GM21515 (cell line): ENCODE data around the gene AMACR.

ENCODE experiments used
- ATAC-seq: cut with Tn5 transposase; IDR thresholded peaks from one replicate; pipeline ENCODE4 v1.9.1; 2021; ENCODE audit not compliant: unreplicated experiment

AMACR gene

GRCh38 chr5:34007621-34008600 is at the start of gene AMACR:
TSS of gene AMACR (minus strand) at chr5:34008050. CDS start at chr5:34008019, 31 bp downstream.
- ATAC-seq, result peak; percentile 95

GRCh38 chr5:34057569-34057968 is 49.7 kb upstream of the AMACR start:
- no peak for ATAC-seq

DNA sequence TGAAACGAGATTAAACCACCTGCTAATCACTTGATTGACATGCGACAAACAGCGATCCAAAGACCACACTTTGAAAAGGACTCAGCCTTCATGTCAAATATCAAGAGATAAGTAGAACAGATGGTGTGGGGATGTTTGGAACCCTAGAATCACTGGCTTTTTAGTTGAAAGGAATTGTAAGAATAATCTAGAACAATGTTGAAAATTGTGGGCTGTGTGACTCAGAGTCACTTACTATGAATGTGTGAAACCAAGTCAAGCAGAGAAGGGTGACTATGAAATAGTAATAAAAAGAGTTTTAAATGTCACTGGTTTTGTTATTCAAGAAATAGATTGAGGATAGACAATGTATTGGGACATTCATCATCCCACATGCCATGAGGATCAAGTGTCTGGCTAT is 49.3 kb upstream of the AMACR start:
- no peak for ATAC-seq

DNA sequence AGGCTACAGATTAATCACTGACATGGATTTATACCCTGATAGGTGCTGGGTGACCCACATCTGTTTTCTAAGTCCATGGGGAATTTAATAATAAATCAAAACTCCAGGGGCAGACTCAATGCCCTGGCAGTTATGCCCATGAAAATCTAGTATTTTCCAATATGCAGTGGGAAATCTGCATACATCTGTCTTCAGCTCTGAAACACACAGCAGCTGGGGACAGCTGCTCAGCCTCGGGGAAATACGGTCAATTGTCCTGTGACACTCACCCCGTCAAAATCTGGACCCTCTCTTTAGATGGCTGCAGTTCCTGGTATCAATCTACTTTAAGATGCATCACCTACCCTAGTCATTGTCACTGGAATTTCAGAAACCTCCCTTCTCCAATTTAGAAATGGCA is 47.8 kb upstream of the AMACR start:
- ATAC-seq, result no peak

DNA sequence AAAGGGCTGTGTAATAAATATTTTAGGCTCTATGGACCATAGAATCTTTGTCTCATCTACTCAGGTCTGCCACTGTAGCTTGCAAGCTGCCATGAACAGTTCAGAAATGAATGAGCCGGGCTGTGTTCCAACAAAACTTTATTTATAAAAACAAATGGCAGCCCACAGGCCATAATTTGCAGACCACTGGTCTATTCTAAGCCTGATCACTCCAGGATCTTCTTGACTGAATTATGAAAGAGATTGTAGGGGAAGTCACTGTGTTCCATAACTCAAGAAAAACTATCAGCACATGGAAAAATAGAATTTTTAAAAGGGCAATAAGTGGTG is 46.5 kb upstream of the AMACR start:
- no peak for ATAC-seq

- no peak for ATAC-seq
Observed at GRCh38 chr5:34053571-34054399, 45.9 kb upstream of the AMACR start.

DNA sequence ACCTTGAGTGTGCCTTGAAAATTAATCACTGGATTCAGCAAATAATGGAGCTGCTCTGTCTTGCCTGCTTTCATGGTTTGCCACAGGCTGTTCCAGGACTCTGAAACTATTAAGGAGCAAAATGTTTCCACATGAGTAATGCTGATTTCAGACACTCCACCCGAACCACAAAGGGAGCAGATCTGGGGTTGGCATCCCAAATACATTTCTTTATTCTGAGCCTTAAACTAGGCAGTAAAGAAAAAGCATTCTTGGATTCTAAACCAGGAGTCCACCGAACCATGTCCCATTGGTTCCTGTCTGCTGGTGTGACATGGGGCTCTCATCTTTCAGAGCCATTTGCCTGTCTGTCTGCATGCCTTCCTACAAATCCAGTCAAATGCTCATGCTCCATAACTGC is 45.3 kb upstream of the AMACR start:
- no peak for ATAC-seq

DNA sequence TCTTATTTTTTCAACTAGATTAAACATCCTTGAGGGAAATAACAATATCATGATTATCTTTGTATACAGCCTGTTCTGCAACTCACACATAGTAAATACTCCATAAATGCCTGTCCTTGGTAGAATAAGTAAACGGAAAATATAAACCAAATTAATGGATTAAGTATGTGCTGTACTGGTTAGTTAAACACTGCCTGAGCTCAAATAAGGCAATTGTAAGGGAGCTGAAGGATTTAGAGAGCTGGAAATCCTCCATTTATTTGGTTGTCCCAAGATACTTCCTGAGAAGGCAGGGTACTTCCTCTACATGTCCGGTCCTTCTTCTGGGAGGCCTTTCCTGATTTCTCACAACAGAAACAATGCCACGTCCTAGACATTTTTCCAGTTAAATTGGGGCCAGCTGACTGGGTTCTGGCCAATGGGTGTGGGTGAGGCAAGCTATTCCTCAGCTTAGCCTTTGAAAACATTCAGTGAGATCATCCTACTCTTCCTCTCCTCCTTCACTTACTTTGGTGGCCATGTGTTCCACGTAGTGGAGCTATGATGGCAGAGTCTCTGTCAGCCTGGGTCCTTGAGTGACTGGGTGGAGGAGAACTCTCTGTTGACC is 43.6 kb upstream of the AMACR start:
- no peak for ATAC-seq

DNA sequence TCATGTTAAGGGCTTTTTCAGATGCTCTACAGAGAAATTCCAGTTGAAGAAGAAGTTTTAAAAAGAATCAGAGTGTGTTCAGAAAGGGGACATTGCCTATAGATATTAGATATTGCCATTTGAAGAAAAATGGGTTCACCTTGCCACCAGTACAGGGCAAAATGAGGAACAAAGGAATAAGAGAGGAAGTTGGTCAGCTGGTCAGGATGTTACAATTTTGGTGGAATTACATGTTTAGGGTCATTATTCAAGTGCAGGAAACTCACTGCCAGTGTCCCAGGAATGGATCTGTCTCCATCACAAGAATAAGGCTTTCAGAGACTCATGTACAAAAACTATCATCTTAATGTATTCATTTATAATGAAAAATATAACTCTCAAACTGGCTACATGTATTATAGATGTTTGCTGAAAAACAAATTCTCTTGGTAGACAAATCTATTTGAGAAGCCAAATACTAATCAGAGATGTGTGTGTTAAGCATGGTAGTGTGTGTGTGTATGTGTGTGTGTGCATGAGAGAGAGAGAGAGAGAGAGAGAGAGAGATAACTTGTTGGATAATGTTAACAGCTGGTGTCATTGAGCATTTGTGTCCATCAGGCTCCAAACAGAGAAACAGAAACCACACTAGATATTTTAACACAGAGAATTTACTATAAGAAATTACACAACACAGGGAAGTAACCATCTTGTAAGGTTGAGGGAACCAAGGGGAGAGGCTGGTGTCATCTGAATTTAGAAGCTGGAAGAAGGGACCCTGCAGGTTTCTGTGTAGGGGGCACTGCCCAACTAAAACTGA is 40.1 kb upstream of the AMACR start:
- no peak for ATAC-seq

GRCh38 chr5:34047143-34047542 is 39.3 kb upstream of the AMACR start:
- no peak for ATAC-seq

GRCh38 chr5:34045996-34046395 is 38.1 kb upstream of the AMACR start:
- ATAC-seq, result no peak

- no peak for ATAC-seq
Observed at GRCh38 chr5:34045023-34045422, 37.2 kb upstream of the AMACR start.

DNA sequence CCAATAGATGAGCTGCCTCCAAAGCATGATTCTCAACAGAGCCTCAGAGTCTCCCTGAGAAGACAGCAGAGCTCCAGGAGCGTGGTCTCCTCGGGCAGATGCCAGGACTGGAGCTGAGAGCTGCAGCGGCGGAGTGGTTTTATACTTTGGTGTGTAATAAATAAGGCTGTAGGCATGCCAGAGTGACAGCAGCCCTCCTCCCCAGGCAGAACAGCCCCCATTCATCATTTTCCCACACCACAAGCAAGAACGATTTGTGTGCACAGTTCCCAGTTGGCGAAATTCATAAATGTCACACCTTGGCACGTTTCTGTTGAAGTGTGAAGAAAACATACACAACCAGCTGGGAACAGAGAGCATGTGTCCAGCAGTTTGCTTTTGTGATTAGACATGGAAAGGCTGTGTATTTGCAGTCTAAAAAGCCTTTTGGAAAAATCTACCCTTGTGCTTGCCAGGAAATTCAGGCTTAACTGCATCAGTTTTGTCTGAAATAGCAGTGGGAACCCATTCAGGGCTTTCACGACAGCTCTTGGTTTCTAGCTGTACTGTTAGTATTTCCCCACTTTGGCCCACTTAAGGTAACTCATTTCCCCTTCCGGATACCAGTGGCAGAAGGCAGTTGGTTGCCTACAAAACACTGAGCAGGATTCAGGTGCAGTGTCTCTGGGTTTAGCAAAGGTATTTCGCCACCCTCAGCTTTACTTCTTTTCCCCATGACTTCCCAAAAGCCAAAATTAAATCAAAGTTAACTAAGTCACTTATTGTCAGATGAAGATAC is 35.4 kb upstream of the AMACR start, which contains the start of gene C1QTNF3:
TSS of gene C1QTNF3 (minus strand) at position 115 of the 778 bp plus-strand sequence. CDS start at position 27, 88 bp downstream.
- ATAC-seq, result no peak

DNA sequence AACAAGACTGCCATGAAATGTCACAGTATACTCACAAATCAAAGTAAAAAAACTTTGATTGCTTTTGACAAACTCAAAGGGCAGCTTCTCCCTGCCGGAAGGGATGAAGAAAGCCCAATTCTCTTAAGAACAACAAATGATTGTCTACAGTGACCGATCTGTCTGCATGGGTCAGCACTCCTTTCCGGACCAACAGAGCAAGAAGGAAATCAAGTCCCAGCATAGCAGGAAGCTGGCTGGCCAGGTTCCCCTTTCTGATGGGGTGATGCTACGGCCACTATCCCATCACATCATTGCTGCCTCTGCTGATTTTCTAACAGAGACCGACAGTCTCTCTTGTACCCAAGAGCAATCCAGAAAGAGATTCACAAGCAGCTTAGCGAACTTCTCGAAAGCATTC is 34.5 kb upstream of the AMACR start:
- ATAC-seq, result no peak

- ATAC-seq, result no peak
Observed at GRCh38 chr5:34041247-34041972, 33.6 kb upstream of the AMACR start.

DNA sequence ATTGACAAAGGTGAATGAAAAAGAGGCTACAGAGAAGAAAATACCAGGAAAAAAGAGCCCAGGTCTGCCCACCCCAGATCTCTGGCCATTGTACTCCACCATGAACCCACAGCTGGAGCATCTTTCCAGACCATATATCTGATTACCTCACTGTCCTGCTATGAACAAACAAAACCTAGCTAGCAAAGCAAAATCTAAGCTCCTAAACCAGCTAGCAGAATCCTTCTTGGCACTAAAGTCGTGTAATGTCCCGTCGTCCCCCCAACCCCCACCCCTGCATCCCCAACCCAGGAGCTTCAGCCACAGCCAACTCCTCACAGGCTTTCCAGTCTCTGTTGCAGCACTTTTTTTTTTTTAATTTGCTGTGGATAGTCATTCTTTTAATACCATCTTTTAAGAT is 32.6 kb upstream of the AMACR start:
- ATAC-seq, result no peak

GRCh38 chr5:34039398-34040157 is 31.7 kb upstream of the AMACR start:
- no peak for ATAC-seq

DNA sequence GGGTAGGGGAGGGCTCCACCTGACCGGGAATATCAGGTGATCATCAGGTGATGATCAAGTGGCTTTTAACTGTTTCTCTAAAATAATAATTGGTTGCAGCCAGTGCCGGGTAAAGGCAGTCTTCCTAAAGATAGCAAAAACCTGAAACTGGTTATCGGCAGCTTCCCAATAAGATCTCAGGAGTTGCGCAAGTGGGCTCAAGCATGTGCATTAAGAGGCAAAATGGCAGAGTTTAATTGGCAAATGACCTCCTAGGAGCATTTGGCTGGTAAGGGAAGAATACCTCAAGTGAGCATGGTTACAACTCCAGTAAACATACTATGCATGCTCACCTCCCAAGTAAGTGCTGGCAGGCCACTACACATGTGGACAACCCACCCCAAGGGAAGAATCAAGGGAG is 31.0 kb upstream of the AMACR start:
- ATAC-seq, result no peak
